OCI-LY7 (cell line): ENCODE measurements around the gene USP16.

Experiments used
- EZH2phosphoT487 ChIP-seq: fragments of 200-600 bp; sonication (generic); IDR thresholded peaks from 2 replicates; pipeline ENCODE4 v1.6.1; 2018; ENCODE audit warnings: low read depth, borderline replicate concordance, mild to moderate bottlenecking, mixed run types, antibody characterized with exemption, low read length, moderate library complexity, mixed read lengths
- TF ChIP-seq, protein P1 (sequence below): fragments of 200-600 bp; sonication (generic); conservative IDR thresholded peaks from 2 replicates; pipeline ENCODE4 v1.5.1; 2014; ENCODE audit warnings: mild to moderate bottlenecking, antibody characterized with exemption, low read length, moderate library complexity, mixed read lengths

GRCh38 chr21:28975397-28975796 is 49.1 kb upstream of the USP16 start:
- TF ChIP-seq, protein P1, sequence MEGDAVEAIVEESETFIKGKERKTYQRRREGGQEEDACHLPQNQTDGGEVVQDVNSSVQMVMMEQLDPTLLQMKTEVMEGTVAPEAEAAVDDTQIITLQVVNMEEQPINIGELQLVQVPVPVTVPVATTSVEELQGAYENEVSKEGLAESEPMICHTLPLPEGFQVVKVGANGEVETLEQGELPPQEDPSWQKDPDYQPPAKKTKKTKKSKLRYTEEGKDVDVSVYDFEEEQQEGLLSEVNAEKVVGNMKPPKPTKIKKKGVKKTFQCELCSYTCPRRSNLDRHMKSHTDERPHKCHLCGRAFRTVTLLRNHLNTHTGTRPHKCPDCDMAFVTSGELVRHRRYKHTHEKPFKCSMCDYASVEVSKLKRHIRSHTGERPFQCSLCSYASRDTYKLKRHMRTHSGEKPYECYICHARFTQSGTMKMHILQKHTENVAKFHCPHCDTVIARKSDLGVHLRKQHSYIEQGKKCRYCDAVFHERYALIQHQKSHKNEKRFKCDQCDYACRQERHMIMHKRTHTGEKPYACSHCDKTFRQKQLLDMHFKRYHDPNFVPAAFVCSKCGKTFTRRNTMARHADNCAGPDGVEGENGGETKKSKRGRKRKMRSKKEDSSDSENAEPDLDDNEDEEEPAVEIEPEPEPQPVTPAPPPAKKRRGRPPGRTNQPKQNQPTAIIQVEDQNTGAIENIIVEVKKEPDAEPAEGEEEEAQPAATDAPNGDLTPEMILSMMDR: no peak
- TF ChIP-seq EZH2phosphoT487: no peak
